SK-N-SH (cell line): ENCODE data around the gene JAKMIP3.

Experiments
- CTCF ChIP-seq: fragments of 200-600 bp; sonication (generic); IDR thresholded peaks from 2 replicates; pipeline ENCODE4 v1.6.1; 2017; ENCODE audit warnings: antibody characterized with exemption, mild to moderate bottlenecking, moderate library complexity
- IRF3 ChIP-seq: fragments of 150-350 bp; IDR thresholded peaks from 2 replicates; pipeline ENCODE4 v1.6.1; 2016; ENCODE audit warnings: mild to moderate bottlenecking, low read depth, low read length
- MAX ChIP-seq: IDR thresholded peaks from 2 replicates; pipeline ENCODE4 v1.4.0; 2012; ENCODE audit warnings: low read depth
- POLR2AphosphoS5 ChIP-seq: IDR thresholded peaks from 2 replicates; pipeline ENCODE4 v1.6.1; 2012; ENCODE audit warnings: low read depth, low read length
- RAD21 ChIP-seq: IDR thresholded peaks from 2 replicates; pipeline ENCODE4 v1.6.1; 2012; ENCODE audit warnings: mild to moderate bottlenecking, low read length
- RCOR1 ChIP-seq: fragments of 150-350 bp; IDR thresholded peaks from 2 replicates; pipeline ENCODE4 v1.6.1; 2017; ENCODE audit warnings: antibody characterized with exemption, low read length
- RFX5 ChIP-seq: IDR thresholded peaks from 2 replicates; pipeline ENCODE4 v1.6.1; 2012; ENCODE audit warnings: mild to moderate bottlenecking, improper control_type of control experiment, low read length
- TAF1 ChIP-seq: IDR thresholded peaks from 2 replicates; pipeline ENCODE4 v1.6.1; 2012; ENCODE audit warnings: low read depth, mild to moderate bottlenecking, low read length, moderate library complexity, borderline replicate concordance
- YY1 ChIP-seq: IDR thresholded peaks from 2 replicates; pipeline ENCODE4 v1.4.0; 2012; ENCODE audit warnings: low read depth, mild to moderate bottlenecking

GRCh38 chr10:132039371-132039770 lies 26.4 kb upstream of the JAKMIP3 start:
- TF ChIP-seq POLR2AphosphoS5 (no peak), CTCF (no peak), RFX5 (no peak), MAX (no peak), RCOR1 (no peak), YY1 (no peak), RAD21 (no peak), TAF1 (no peak), IRF3 (no peak)
